HEK293 (cell line): ENCODE results near the gene GNAQ.

Experiments
- CTCF ChIA-PET: fragments of 350-600 bp; formaldehyde crosslinking; extraction: SDS; loops from one replicate; lab custom pipeline; 2021; ENCODE audit warnings: antibody characterized with exemption; lab: Yijun Ruan, JAX
- POLR2A ChIA-PET: fragments of 300-600 bp; formaldehyde crosslinking; extraction: SDS; loops from one replicate; lab custom pipeline; 2020; ENCODE audit warnings: antibody characterized with exemption, inconsistent platforms; lab: Yijun Ruan, JAX
- H3K27ac ChIP-seq: fragments of 200-500 bp; sonication (Bioruptor generic); 2 replicates; pipeline ENCODE4 v1.5.1; 2014; ENCODE audit warnings: low read depth, low read length, control low read depth, inconsistent platforms; ENCODE audit errors: extremely low read depth
- H3K36me3 ChIP-seq, 2 experiments: fragments of 200-500 bp in 1 of 2; sonication (Bioruptor generic) in 1 of 2; 1 replicate in 1 of 2; 2 replicates in 1 of 2; pipeline ENCODE4 v1.5.1; 2014 to 2017; ENCODE audit warnings: inconsistent platforms in 2 of 2, low read length in 2 of 2; ENCODE audit not compliant: control insufficient read depth in 2 of 2, insufficient read depth in 1 of 2
- H3K4me1 ChIP-seq: fragments of 200-500 bp; sonication (Bioruptor generic); 2 replicates; pipeline ENCODE4 v1.5.1; 2014; ENCODE audit warnings: mild to moderate bottlenecking, low read length, inconsistent platforms; ENCODE audit not compliant: control insufficient read depth, insufficient read depth
- H3K4me3 ChIP-seq: 2 replicates; pipeline ENCODE4 v1.5.1; 2011; ENCODE audit warnings: low read depth, mild to moderate bottlenecking, control low read depth, low read length, moderate library complexity
- H3K9me3 ChIP-seq: fragments of 200-500 bp; sonication (Bioruptor generic); 2 replicates; pipeline ENCODE4 v1.5.1; 2014; ENCODE audit warnings: low read depth, low read length, inconsistent platforms; ENCODE audit not compliant: control insufficient read depth, insufficient read depth
- KLF10 ChIP-seq: fragments of 450-650 bp; IDR thresholded peaks from 2 replicates; pipeline ENCODE4 v1.5.1; 2018; ENCODE audit warnings: missing biosample characterization, mild to moderate bottlenecking, missing genetic modification characterization
- MYNN ChIP-seq: fragments of 450-650 bp; formaldehyde crosslinking; IDR thresholded peaks from 2 replicates; pipeline ENCODE4 v1.5.1; 2016; ENCODE audit warnings: missing biosample characterization, missing genetic modification characterization, borderline replicate concordance
- SP7 ChIP-seq: fragments of 450-650 bp; formaldehyde crosslinking; IDR thresholded peaks from 2 replicates; pipeline ENCODE4 v1.5.1; 2016; ENCODE audit warnings: missing biosample characterization, missing genetic modification characterization
- ZEB2 ChIP-seq: fragments of 450-650 bp; formaldehyde crosslinking; IDR thresholded peaks from 2 replicates; pipeline ENCODE4 v1.5.1; 2016; ENCODE audit warnings: missing biosample characterization, missing genetic modification characterization
- ZNF146 ChIP-seq: fragments of 450-650 bp; formaldehyde crosslinking; IDR thresholded peaks from 2 replicates; pipeline ENCODE4 v1.5.1; 2016; ENCODE audit warnings: missing biosample characterization, missing genetic modification characterization
- ZNF174 ChIP-seq: fragments of 450-650 bp; formaldehyde crosslinking; IDR thresholded peaks from 2 replicates; pipeline ENCODE4 v1.5.0; 2017; ENCODE audit warnings: missing biosample characterization, mild to moderate bottlenecking, missing genetic modification characterization
- ZNF302 ChIP-seq: fragments of 450-650 bp; formaldehyde crosslinking; IDR thresholded peaks from 2 replicates; pipeline ENCODE4 v1.5.1; 2016; ENCODE audit warnings: missing biosample characterization, missing genetic modification characterization, low read depth
- ZNF416 ChIP-seq: fragments of 450-650 bp; formaldehyde crosslinking; IDR thresholded peaks from 2 replicates; pipeline ENCODE4 v1.5.1; 2016; ENCODE audit warnings: missing biosample characterization, missing genetic modification characterization
- ZNF501 ChIP-seq: fragments of 450-650 bp; formaldehyde crosslinking; IDR thresholded peaks from 2 replicates; pipeline ENCODE4 v1.5.1; 2016; ENCODE audit warnings: missing biosample characterization, missing genetic modification characterization
- ZNF560 ChIP-seq: fragments of 450-650 bp; formaldehyde crosslinking; IDR thresholded peaks from 2 replicates; pipeline ENCODE4 v1.5.1; 2017; ENCODE audit warnings: missing biosample characterization, missing genetic modification characterization, borderline replicate concordance
- ZNF600 ChIP-seq: fragments of 450-650 bp; formaldehyde crosslinking; IDR thresholded peaks from 2 replicates; pipeline ENCODE4 v1.5.1; 2016; ENCODE audit warnings: missing biosample characterization, missing genetic modification characterization
- ZNF610 ChIP-seq: fragments of 450-650 bp; formaldehyde crosslinking; IDR thresholded peaks from 2 replicates; pipeline ENCODE4 v1.5.1; 2016; ENCODE audit warnings: missing biosample characterization, missing genetic modification characterization, borderline replicate concordance
- ZNF629 ChIP-seq: fragments of 450-650 bp; formaldehyde crosslinking; IDR thresholded peaks from 2 replicates; pipeline ENCODE4 v1.5.1; 2017; ENCODE audit warnings: missing biosample characterization, missing genetic modification characterization
- ZNF843 ChIP-seq: fragments of 450-650 bp; formaldehyde crosslinking; IDR thresholded peaks from 2 replicates; pipeline ENCODE4 v1.5.1; 2016; ENCODE audit warnings: missing biosample characterization, missing genetic modification characterization
- TF ChIP-seq, protein P1 (sequence below): fragments of 450-650 bp; formaldehyde crosslinking; IDR thresholded peaks from 2 replicates; pipeline ENCODE4 v1.5.1; 2016; ENCODE audit warnings: missing biosample characterization, missing genetic modification characterization
- TF ChIP-seq, protein P2 (sequence below): fragments of 450-650 bp; formaldehyde crosslinking; IDR thresholded peaks from 2 replicates; pipeline ENCODE4 v1.5.1; 2016; ENCODE audit warnings: missing biosample characterization, missing genetic modification characterization
- TF ChIP-seq, protein P3 (sequence below): fragments of 450-650 bp; formaldehyde crosslinking; IDR thresholded peaks from 2 replicates; pipeline ENCODE4 v1.5.1; 2016; ENCODE audit warnings: missing biosample characterization, missing genetic modification characterization
- TF ChIP-seq, protein P4 (sequence below): fragments of 450-650 bp; formaldehyde crosslinking; IDR thresholded peaks from 2 replicates; pipeline ENCODE4 v1.5.1; 2016; ENCODE audit warnings: missing biosample characterization, missing genetic modification characterization
- TF ChIP-seq, protein P5 (sequence below): sonication (generic); formaldehyde crosslinking; IDR thresholded peaks from 2 replicates; pipeline ENCODE4 v1.8.1; 2022; ENCODE audit warnings: mild to moderate bottlenecking, moderate library complexity, missing genetic modification reagents
- TF ChIP-seq, protein P6 (sequence below): fragments of 450-650 bp; IDR thresholded peaks from 2 replicates; pipeline ENCODE4 v1.5.1; 2018; ENCODE audit warnings: missing biosample characterization, missing genetic modification characterization
- TF ChIP-seq, protein P7 (sequence below): fragments of 450-650 bp; formaldehyde crosslinking; IDR thresholded peaks from 2 replicates; pipeline ENCODE4 v1.5.1; 2016; ENCODE audit warnings: missing biosample characterization, missing genetic modification characterization, borderline replicate concordance

Gene GNAQ

DNA sequence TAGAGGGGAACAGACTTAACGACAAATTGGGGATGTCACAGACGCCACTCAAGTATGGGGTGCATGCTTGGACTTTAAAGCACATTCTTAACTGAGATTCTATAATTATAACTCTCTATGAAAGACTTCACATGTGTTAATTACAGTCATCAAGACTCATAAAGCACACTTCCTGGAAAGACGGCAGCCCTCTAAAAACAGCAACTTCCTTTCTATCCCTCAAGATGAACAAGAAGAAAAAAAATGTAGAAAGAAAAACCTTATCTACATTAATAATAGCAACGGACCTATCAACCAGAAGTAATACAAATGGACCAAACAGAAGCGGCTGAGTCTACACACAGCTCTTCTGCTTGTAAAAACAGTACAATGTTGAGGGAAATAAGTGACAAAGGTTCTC, 21.2 kb downstream of the GNAQ start:
- TF ChIP-seq, protein P1, sequence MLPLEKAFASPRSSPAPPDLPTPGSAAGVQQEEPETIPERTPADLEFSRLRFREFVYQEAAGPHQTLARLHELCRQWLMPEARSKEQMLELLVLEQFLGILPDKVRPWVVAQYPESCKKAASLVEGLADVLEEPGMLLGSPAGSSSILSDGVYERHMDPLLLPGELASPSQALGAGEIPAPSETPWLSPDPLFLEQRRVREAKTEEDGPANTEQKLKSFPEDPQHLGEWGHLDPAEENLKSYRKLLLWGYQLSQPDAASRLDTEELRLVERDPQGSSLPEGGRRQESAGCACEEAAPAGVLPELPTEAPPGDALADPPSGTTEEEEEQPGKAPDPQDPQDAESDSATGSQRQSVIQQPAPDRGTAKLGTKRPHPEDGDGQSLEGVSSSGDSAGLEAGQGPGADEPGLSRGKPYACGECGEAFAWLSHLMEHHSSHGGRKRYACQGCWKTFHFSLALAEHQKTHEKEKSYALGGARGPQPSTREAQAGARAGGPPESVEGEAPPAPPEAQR (tag by site-specific recombination) = no peak
- TF ChIP-seq SP7 (tag by site-specific recombination) (peak; percentile 30; the same call in 1 of the 2 replicates), ZEB2 (tag by site-specific recombination) (no peak)
- no peaks in the 10 kb centered on the region for H3K9me3 ChIP-seq
- no peak overlapping the region for H3K27ac ChIP-seq
- POLR2A ChIA-PET = no interaction called here
- CTCF ChIA-PET = interaction anchor here (1.0 kb wide), 1 partner anchor 15 kb away, joined by 3 read pairs; no protein-coding TSS in a partner anchor
- H3K4me3 ChIP-seq = no peak overlapping the region
- H3K4me1 ChIP-seq = peaks cover 9% of the 10 kb centered on the region
- no peaks in the 10 kb centered on the region for H3K36me3 ChIP-seq

DNA sequence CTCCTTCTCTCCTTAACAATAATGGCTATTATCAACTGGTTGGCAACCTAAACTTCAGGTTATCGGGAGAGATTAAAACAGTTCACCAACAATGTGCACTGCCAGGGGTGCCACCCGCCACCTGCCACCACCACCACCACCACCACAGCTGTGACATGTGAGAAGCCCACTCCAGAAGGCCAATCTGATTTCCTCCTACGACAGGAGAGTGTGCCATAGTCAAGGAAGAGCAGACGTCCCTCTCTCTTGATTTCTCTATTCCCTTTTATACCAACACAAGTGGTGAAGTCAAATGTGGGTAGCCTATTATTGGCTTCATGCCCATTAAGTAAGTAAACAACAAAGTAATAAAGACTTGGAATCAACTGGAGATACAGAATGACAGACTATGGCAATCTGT, 22.4 kb downstream of the GNAQ start:
- Histone ChIP-seq H3K27ac (no peak overlapping the region), H3K9me3 (no peaks in the 10 kb centered on the region), H3K36me3 (no peaks in the 10 kb centered on the region), H3K4me1 (peaks cover 9% of the 10 kb centered on the region), H3K4me3 (no peak overlapping the region)
- TF ChIP-seq KLF10 (tag by site-specific recombination) = no peak
- TF ChIP-seq, protein P2, sequence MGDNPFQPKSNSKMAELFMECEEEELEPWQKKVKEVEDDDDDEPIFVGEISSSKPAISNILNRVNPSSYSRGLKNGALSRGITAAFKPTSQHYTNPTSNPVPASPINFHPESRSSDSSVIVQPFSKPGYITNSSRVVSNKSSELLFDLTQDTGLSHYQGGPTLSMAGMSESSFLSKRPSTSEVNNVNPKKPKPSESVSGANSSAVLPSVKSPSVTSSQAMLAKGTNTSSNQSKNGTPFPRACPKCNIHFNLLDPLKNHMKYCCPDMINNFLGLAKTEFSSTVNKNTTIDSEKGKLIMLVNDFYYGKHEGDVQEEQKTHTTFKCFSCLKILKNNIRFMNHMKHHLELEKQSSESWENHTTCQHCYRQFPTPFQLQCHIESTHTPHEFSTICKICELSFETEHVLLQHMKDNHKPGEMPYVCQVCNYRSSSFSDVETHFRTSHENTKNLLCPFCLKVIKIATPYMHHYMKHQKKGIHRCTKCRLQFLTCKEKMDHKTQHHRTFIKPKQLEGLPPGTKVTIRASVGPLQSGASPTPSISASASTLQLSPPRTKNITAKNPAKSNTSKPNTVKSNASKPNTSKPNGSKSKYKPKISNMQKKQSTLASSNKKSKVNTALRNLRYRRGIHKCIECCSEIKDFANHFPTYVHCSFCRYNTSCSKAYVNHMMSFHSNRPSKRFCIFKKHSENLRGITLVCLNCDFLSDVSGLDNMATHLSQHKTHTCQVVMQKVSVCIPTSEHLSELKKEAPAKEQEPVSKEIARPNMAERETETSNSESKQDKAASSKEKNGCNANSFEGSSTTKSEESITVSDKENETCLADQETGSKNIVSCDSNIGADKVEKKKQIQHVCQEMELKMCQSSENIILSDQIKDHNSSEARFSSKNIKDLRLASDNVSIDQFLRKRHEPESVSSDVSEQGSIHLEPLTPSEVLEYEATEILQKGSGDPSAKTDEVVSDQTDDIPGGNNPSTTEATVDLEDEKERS (tag by site-specific recombination) = no peak
- TF ChIP-seq, protein P3, sequence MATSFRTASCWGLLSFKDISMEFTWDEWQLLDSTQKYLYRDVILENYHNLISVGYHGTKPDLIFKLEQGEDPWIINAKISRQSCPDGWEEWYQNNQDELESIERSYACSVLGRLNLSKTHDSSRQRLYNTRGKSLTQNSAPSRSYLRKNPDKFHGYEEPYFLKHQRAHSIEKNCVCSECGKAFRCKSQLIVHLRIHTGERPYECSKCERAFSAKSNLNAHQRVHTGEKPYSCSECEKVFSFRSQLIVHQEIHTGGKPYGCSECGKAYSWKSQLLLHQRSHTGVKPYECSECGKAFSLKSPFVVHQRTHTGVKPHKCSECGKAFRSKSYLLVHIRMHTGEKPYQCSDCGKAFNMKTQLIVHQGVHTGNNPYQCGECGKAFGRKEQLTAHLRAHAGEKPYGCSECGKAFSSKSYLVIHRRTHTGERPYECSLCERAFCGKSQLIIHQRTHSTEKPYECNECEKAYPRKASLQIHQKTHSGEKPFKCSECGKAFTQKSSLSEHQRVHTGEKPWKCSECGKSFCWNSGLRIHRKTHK (tag by site-specific recombination) = no peak
- TF ChIP-seq, protein P4, sequence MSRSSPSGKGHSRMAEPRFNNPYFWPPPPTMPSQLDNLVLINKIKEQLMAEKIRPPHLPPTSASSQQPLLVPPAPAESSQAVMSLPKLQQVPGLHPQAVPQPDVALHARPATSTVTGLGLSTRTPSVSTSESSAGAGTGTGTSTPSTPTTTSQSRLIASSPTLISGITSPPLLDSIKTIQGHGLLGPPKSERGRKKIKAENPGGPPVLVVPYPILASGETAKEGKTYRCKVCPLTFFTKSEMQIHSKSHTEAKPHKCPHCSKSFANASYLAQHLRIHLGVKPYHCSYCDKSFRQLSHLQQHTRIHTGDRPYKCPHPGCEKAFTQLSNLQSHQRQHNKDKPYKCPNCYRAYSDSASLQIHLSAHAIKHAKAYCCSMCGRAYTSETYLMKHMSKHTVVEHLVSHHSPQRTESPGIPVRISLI (tag by site-specific recombination) = no peak
- no peak for TF ChIP-seq ZNF600 (tag by site-specific recombination)
- no peak for TF ChIP-seq ZNF302 (tag by site-specific recombination)
- TF ChIP-seq ZNF501 = no peak
- no peak for TF ChIP-seq ZNF560 (tag by site-specific recombination)
- no peak for TF ChIP-seq ZNF174 (tag by site-specific recombination)
- TF ChIP-seq, protein P5, sequence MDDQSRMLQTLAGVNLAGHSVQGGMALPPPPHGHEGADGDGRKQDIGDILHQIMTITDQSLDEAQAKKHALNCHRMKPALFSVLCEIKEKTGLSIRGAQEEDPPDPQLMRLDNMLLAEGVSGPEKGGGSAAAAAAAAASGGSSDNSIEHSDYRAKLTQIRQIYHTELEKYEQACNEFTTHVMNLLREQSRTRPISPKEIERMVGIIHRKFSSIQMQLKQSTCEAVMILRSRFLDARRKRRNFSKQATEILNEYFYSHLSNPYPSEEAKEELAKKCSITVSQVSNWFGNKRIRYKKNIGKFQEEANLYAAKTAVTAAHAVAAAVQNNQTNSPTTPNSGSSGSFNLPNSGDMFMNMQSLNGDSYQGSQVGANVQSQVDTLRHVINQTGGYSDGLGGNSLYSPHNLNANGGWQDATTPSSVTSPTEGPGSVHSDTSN (CRISPR knock-in tag) = no peak
- no peak for TF ChIP-seq ZNF610 (tag by site-specific recombination)
- TF ChIP-seq, protein P6, sequence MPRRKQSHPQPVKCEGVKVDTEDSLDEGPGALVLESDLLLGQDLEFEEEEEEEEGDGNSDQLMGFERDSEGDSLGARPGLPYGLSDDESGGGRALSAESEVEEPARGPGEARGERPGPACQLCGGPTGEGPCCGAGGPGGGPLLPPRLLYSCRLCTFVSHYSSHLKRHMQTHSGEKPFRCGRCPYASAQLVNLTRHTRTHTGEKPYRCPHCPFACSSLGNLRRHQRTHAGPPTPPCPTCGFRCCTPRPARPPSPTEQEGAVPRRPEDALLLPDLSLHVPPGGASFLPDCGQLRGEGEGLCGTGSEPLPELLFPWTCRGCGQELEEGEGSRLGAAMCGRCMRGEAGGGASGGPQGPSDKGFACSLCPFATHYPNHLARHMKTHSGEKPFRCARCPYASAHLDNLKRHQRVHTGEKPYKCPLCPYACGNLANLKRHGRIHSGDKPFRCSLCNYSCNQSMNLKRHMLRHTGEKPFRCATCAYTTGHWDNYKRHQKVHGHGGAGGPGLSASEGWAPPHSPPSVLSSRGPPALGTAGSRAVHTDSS = no peak
- TF ChIP-seq MYNN (tag by site-specific recombination) = no peak
- no peak for TF ChIP-seq ZNF843 (tag by site-specific recombination)
- no peak for TF ChIP-seq ZNF416
- TF ChIP-seq ZNF629 = no peak
- TF ChIP-seq, protein P7, sequence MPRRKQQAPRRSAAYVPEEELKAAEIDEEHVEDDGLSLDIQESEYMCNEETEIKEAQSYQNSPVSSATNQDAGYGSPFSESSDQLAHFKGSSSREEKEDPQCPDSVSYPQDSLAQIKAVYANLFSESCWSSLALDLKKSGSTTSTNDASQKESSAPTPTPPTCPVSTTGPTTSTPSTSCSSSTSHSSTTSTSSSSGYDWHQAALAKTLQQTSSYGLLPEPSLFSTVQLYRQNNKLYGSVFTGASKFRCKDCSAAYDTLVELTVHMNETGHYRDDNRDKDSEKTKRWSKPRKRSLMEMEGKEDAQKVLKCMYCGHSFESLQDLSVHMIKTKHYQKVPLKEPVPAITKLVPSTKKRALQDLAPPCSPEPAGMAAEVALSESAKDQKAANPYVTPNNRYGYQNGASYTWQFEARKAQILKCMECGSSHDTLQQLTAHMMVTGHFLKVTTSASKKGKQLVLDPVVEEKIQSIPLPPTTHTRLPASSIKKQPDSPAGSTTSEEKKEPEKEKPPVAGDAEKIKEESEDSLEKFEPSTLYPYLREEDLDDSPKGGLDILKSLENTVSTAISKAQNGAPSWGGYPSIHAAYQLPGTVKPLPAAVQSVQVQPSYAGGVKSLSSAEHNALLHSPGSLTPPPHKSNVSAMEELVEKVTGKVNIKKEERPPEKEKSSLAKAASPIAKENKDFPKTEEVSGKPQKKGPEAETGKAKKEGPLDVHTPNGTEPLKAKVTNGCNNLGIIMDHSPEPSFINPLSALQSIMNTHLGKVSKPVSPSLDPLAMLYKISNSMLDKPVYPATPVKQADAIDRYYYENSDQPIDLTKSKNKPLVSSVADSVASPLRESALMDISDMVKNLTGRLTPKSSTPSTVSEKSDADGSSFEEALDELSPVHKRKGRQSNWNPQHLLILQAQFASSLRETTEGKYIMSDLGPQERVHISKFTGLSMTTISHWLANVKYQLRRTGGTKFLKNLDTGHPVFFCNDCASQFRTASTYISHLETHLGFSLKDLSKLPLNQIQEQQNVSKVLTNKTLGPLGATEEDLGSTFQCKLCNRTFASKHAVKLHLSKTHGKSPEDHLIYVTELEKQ (tag by site-specific recombination) = no peak
- TF ChIP-seq ZNF146 (tag by site-specific recombination) = no peak
- CTCF ChIA-PET = interaction anchor here (1.1 kb wide), 1 partner anchor 26 kb away, joined by 3 read pairs; no protein-coding TSS in a partner anchor
- POLR2A ChIA-PET = no interaction called here
